PFSK-1 (cell line): Measurements from ENCODE around the gene PEAK1.

ENCODE experiments used
- FOXP2 ChIP-seq: optimal IDR thresholded peaks from 2 replicates; pipeline ENCODE3; 2011; ENCODE audit warnings: borderline replicate concordance, control low read depth, inconsistent platforms; ENCODE audit not compliant: insufficient read depth; ENCODE audit errors: extremely low read length, extremely low read depth
- POLR2AphosphoS5 ChIP-seq: IDR thresholded peaks from 2 replicates; pipeline ENCODE4 v1.6.1; 2012; ENCODE audit warnings: low read depth, mild to moderate bottlenecking, control low read depth, low read length, moderate library complexity
- SIN3A ChIP-seq: IDR thresholded peaks from 2 replicates; pipeline ENCODE4 v1.6.1; 2012; ENCODE audit warnings: mild to moderate bottlenecking, low read length, moderate library complexity, borderline replicate concordance; ENCODE audit not compliant: insufficient read depth
- TAF1 ChIP-seq: IDR thresholded peaks from 2 replicates; pipeline ENCODE4 v1.6.1; 2012; ENCODE audit warnings: low read length, control low read depth, borderline replicate concordance; ENCODE audit not compliant: insufficient read depth
- TF ChIP-seq, protein P1 (sequence below), 2 experiments: IDR thresholded peaks; 2 replicates each; pipeline versions ENCODE4 v1.6.1 to v1.8.0; 2011 to 2012; ENCODE audit warnings: low read depth in 2 of 2, low read length in 2 of 2, control low read depth in 1 of 2, inconsistent platforms in 1 of 2, mild to moderate bottlenecking in 1 of 2, moderate library complexity in 1 of 2; ENCODE audit not compliant: insufficient read depth in 1 of 2

PEAK1 gene

DNA sequence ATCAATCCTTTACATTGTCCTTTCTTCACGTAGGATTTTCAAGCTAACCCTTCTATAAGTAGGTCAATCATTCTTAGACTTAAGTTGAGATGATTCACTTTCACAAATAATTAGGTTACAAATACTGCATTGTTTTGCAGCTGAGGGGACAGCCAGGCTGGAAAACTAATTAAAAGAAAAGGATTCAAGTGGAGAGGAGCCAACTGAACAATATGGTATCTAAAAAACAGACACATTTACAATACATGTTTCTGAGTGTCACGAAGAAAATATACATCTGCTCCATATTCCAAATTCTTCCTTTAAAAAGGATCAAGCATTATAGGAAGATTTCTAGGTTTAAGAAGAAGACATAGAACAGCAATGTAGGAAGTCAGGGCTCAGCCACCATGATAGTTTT is 70.2 kb downstream of the PEAK1 start:
- TF ChIP-seq FOXP2 (no peak), SIN3A (no peak), TAF1 (no peak), POLR2AphosphoS5 (no peak)
- TF ChIP-seq, protein P1, sequence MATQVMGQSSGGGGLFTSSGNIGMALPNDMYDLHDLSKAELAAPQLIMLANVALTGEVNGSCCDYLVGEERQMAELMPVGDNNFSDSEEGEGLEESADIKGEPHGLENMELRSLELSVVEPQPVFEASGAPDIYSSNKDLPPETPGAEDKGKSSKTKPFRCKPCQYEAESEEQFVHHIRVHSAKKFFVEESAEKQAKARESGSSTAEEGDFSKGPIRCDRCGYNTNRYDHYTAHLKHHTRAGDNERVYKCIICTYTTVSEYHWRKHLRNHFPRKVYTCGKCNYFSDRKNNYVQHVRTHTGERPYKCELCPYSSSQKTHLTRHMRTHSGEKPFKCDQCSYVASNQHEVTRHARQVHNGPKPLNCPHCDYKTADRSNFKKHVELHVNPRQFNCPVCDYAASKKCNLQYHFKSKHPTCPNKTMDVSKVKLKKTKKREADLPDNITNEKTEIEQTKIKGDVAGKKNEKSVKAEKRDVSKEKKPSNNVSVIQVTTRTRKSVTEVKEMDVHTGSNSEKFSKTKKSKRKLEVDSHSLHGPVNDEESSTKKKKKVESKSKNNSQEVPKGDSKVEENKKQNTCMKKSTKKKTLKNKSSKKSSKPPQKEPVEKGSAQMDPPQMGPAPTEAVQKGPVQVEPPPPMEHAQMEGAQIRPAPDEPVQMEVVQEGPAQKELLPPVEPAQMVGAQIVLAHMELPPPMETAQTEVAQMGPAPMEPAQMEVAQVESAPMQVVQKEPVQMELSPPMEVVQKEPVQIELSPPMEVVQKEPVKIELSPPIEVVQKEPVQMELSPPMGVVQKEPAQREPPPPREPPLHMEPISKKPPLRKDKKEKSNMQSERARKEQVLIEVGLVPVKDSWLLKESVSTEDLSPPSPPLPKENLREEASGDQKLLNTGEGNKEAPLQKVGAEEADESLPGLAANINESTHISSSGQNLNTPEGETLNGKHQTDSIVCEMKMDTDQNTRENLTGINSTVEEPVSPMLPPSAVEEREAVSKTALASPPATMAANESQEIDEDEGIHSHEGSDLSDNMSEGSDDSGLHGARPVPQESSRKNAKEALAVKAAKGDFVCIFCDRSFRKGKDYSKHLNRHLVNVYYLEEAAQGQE (IDR thresholded peaks at IDR 0.05; ENCODE audit: insufficient read depth in 1 of 2, low read depth in 2 of 2, low read length in 2 of 2): no peak

DNA sequence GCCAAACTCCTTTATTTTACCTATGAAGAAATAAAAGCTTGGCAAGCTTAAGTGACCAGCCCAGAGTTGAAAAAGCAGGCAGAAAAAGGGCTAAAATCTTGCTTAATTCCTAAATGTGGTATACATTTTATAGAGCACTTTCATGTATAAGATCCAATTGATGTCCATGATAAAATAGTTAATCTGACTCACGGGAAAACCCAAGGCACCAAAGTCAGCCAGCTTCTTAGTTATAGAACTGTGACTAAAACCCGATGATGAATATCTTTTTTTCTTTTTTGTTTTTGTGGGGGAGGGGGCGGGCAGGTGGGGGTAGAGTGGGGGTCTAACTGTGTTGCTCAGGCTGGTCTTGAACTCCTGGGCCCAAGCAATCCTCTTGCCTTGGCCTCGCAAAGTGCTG is 71.4 kb downstream of the PEAK1 start:
- no peak for TF ChIP-seq TAF1
- TF ChIP-seq POLR2AphosphoS5: no peak
- no peak for TF ChIP-seq SIN3A
- TF ChIP-seq FOXP2: no peak
- TF ChIP-seq, protein P1 (IDR thresholded peaks at IDR 0.05; ENCODE audit: insufficient read depth in 1 of 2, low read depth in 2 of 2, low read length in 2 of 2): no peak

DNA sequence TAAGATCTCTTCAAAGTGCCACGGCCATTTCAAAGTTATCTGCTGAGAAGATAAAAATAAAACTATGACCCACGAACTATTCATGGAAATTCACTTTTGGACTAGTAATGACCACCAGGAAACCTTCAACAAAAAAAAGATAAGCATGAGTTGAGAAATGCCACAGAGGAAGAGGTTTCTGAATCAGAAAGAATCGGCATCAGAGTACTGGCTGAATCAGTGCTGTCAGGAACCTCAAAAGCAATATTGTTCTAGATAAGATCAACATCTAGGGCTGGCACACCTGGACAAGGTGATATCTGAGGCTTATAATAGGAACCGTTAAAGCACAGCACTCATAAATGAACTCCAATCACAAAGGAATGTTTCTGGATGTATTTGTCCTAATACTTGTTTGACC is 72.7 kb downstream of the PEAK1 start:
- TF ChIP-seq SIN3A (no peak), FOXP2 (no peak), POLR2AphosphoS5 (no peak), TAF1 (no peak)
- TF ChIP-seq, protein P1 (IDR thresholded peaks at IDR 0.05; ENCODE audit: insufficient read depth in 1 of 2, low read depth in 2 of 2, low read length in 2 of 2): no peak

DNA sequence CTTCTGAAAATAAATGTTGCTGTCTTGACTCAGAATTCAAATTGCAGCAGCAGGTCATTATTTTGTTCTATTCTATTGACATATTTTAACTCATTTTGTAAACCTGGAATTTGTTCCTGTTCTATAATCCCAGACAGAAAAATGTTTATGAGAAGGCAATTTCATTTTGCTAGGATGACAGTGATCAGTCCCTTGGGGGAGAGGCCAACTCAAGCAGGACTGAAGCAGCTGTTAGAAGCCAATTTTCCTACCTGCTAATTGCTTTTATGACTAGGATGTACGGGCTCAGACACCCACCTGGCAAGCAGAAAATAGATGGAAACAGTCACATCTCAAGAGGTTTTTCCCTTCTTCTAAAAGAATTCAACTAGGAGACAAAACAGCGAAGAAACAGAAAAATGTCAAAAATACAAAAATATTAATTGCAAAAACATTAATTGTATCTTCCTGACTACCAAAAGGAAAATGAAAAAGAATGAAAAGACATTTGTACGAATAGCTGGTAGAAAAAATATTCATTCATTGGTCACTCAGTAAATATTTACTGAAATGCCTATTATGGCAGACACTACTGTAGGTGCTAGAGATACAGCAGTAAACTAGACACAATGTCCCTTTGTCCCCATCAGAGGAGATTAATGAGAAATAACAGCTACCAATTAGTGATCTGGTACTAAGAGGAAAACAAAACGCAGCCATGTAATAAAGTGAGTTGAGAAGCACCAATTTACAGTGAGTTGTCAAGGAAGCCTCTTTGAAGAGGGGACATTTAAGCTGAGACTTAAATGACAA is 73.5 kb downstream of the PEAK1 start:
- no peak for TF ChIP-seq POLR2AphosphoS5
- TF ChIP-seq, protein P1 (IDR thresholded peaks at IDR 0.05; ENCODE audit: insufficient read depth in 1 of 2, low read depth in 2 of 2, low read length in 2 of 2): no peak
- no peak for TF ChIP-seq FOXP2
- no peak for TF ChIP-seq SIN3A
- no peak for TF ChIP-seq TAF1

DNA sequence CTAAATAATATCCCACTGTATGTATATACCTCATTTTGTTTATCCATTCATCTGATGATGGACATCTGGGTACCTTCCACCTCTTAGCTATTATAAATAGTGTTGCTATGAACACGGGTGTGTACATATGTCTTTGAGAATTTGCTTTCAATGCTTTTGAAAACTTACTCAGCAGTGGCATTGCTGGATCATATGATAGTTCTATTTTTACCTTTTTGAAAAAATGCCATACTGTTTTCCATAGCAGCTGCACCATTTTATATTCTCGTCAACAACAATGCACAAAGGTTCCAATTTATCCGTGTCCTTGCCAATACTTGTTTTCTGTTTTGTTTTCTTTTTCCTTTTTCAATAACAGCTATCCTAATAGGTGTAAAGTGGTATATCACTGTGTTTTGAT is 77.1 kb downstream of the PEAK1 start:
- TF ChIP-seq SIN3A: no peak
- TF ChIP-seq FOXP2: no peak
- TF ChIP-seq, protein P1 (IDR thresholded peaks at IDR 0.05; ENCODE audit: insufficient read depth in 1 of 2, low read depth in 2 of 2, low read length in 2 of 2): no peak
